ENCODE results near the gene NACC2. TPM values are rescaled to one million over a fixed set of nuclear protein-coding genes. Genes with fewer than 3 reads are reported as not detected.
A peak's percentile ranks its signal among the peaks of the same experiment; 100 is the strongest.
"Not testable (repeated sequence)": the region's sequence is repeated elsewhere in the genome, so short reads cannot be mapped to it uniquely, and the experiment has no call there.

NACC2 gene
- total RNA-seq, 2 experiments from 2014 or later = 8.1 to 8.5 TPM

GRCh38 chr9:136081113-136081825 lies 13.8 kb downstream of the NACC2 start:
- intact Hi-C loops (cut with micrococcal nuclease) = no loop called here
- ChIA-PET CTCF (no interaction called here), POLR2A (no interaction called here)
- no peak overlapping the region for H3K27ac Mint-ChIP-seq
- H3K9me3 Mint-ChIP-seq = no peaks in the 10 kb centered on the region
- no peaks in the 10 kb centered on the region for H3K36me3 Mint-ChIP-seq
- DNase-seq = no peak
- H3K4me1 Mint-ChIP-seq (ENCODE audit: low read depth) = peaks cover 11% of the 10 kb centered on the region
- H3K27me3 Mint-ChIP-seq = no peaks in the 10 kb centered on the region
- H3K4me3 Mint-ChIP-seq = no peak overlapping the region

- POLR2A ChIA-PET = no interaction called here
- no peak overlapping the region for H3K27ac Mint-ChIP-seq
- no peak overlapping the region for H3K4me3 Mint-ChIP-seq
- CTCF ChIA-PET = no interaction called here
- intact Hi-C loops (cut with micrococcal nuclease) = no loop called here
- peaks cover 17% of the 10 kb centered on the region for H3K4me1 Mint-ChIP-seq (ENCODE audit: low read depth)
- H3K9me3 Mint-ChIP-seq = no peaks in the 10 kb centered on the region
- no peaks in the 10 kb centered on the region for H3K36me3 Mint-ChIP-seq
- no peaks in the 10 kb centered on the region for H3K27me3 Mint-ChIP-seq
- DNase-seq = no peak
Observed at GRCh38 chr9:136080716-136081112, 14.4 kb downstream of the NACC2 start.

GRCh38 chr9:136079916-136080246 lies 15.2 kb downstream of the NACC2 start:
- Mint-ChIP-seq H3K4me1 (ENCODE audit: low read depth) (peaks cover 18% of the 10 kb centered on the region), H3K4me3 (no peak overlapping the region), H3K27ac (no peak overlapping the region), H3K27me3 (no peaks in the 10 kb centered on the region), H3K36me3 (no peaks in the 10 kb centered on the region), H3K9me3 (no peaks in the 10 kb centered on the region)
- CTCF ChIA-PET = no interaction called here
- intact Hi-C loops (cut with micrococcal nuclease) = no loop called here
- POLR2A ChIA-PET = no interaction called here
- DNase-seq = no peak

GRCh38 chr9:136079211-136079915 lies 15.7 kb downstream of the NACC2 start:
- DNase-seq = no peak
- no peaks in the 10 kb centered on the region for H3K36me3 Mint-ChIP-seq
- intact Hi-C loops (cut with micrococcal nuclease) = no loop called here
- no peaks in the 10 kb centered on the region for H3K27me3 Mint-ChIP-seq
- ChIA-PET POLR2A (no interaction called here), CTCF (no interaction called here)
- no peak overlapping the region for H3K4me3 Mint-ChIP-seq
- no peak overlapping the region for H3K27ac Mint-ChIP-seq
- peaks cover 14% of the 10 kb centered on the region for H3K4me1 Mint-ChIP-seq (ENCODE audit: low read depth)
- H3K9me3 Mint-ChIP-seq = no peaks in the 10 kb centered on the region

GRCh38 chr9:136078498-136079011 lies 16.5 kb downstream of the NACC2 start:
- DNase-seq = no peak
- CTCF ChIA-PET = no interaction called here

GRCh38 chr9:136078024-136078423 lies 17.1 kb downstream of the NACC2 start:
- Mint-ChIP-seq H3K4me1 (ENCODE audit: low read depth) (peaks cover 13% of the 10 kb centered on the region), H3K9me3 (no peaks in the 10 kb centered on the region), H3K27me3 (no peaks in the 10 kb centered on the region), H3K4me3 (no peak overlapping the region), H3K27ac (no peak overlapping the region), H3K36me3 (no peaks in the 10 kb centered on the region)
- ChIA-PET POLR2A (no interaction called here), CTCF (no interaction called here)
- intact Hi-C loops (cut with micrococcal nuclease) = no loop called here
- no peak for DNase-seq

More at GRCh38 chr9:136078498-136079011, 16.5 kb downstream of the NACC2 start:
- POLR2A ChIA-PET = no interaction called here
- Mint-ChIP-seq H3K36me3 (no peaks in the 10 kb centered on the region), H3K9me3 (no peaks in the 10 kb centered on the region), H3K27me3 (no peaks in the 10 kb centered on the region), H3K27ac (no peak overlapping the region), H3K4me1 (ENCODE audit: low read depth) (peaks cover 13% of the 10 kb centered on the region), H3K4me3 (no peak overlapping the region)
- intact Hi-C loops (cut with micrococcal nuclease) = no loop called here

GRCh38 chr9:136077491-136077890 lies 17.6 kb downstream of the NACC2 start:
- Mint-ChIP-seq H3K27ac (no peak overlapping the region), H3K36me3 (no peaks in the 10 kb centered on the region), H3K9me3 (no peaks in the 10 kb centered on the region), H3K27me3 (no peaks in the 10 kb centered on the region), H3K4me1 (ENCODE audit: low read depth) (peaks cover 11% of the 10 kb centered on the region), H3K4me3 (no peak overlapping the region)
- CTCF ChIA-PET = no interaction called here
- no peak for DNase-seq
- intact Hi-C loops (cut with micrococcal nuclease) = no loop called here
- POLR2A ChIA-PET = no interaction called here

- Mint-ChIP-seq H3K27ac (no peak overlapping the region), H3K36me3 (no peaks in the 10 kb centered on the region), H3K4me1 (ENCODE audit: low read depth) (peaks cover 11% of the 10 kb centered on the region), H3K27me3 (no peaks in the 10 kb centered on the region), H3K4me3 (no peak overlapping the region), H3K9me3 (no peaks in the 10 kb centered on the region)
- CTCF ChIA-PET = no interaction called here
- intact Hi-C loops (cut with micrococcal nuclease) = no loop called here
- POLR2A ChIA-PET = no interaction called here
- DNase-seq = no peak
Observed at GRCh38 chr9:136075881-136076678, 19.0 kb downstream of the NACC2 start.

GRCh38 chr9:136075134-136075841 lies 19.8 kb downstream of the NACC2 start:
- H3K27ac Mint-ChIP-seq = no peak overlapping the region
- intact Hi-C loops (cut with micrococcal nuclease) = no loop called here
- ChIA-PET CTCF (no interaction called here), POLR2A (no interaction called here)
- peaks cover 9% of the 10 kb centered on the region for H3K4me1 Mint-ChIP-seq (ENCODE audit: low read depth)
- no peak for DNase-seq
- no peaks in the 10 kb centered on the region for H3K27me3 Mint-ChIP-seq
- no peaks in the 10 kb centered on the region for H3K9me3 Mint-ChIP-seq
- no peak overlapping the region for H3K4me3 Mint-ChIP-seq
- H3K36me3 Mint-ChIP-seq = no peaks in the 10 kb centered on the region

GRCh38 chr9:136074706-136075105 lies 20.4 kb downstream of the NACC2 start:
- peaks cover 9% of the 10 kb centered on the region for H3K4me1 Mint-ChIP-seq (ENCODE audit: low read depth)
- peaks cover 3% of the 10 kb centered on the region for H3K9me3 Mint-ChIP-seq
- no peak overlapping the region for H3K27ac Mint-ChIP-seq
- no peak overlapping the region for H3K4me3 Mint-ChIP-seq
- ChIA-PET POLR2A (no interaction called here), CTCF (no interaction called here)
- no peaks in the 10 kb centered on the region for H3K27me3 Mint-ChIP-seq
- DNase-seq = no peak
- intact Hi-C loops (cut with micrococcal nuclease) = no loop called here
- no peaks in the 10 kb centered on the region for H3K36me3 Mint-ChIP-seq

- Mint-ChIP-seq H3K27ac (no peak overlapping the region), H3K36me3 (peaks cover 15% of the 10 kb centered on the region), H3K9me3 (peaks cover under 1% of the 10 kb centered on the region), H3K27me3 (no peaks in the 10 kb centered on the region), H3K4me1 (ENCODE audit: low read depth) (no peaks in the 10 kb centered on the region), H3K4me3 (no peak overlapping the region)
- no peak for DNase-seq
- POLR2A ChIA-PET = no interaction called here
- CTCF ChIA-PET = no interaction called here
- intact Hi-C loops (cut with micrococcal nuclease) = no loop called here
Observed at GRCh38 chr9:136062657-136063439, 32.2 kb downstream of the NACC2 start.

GRCh38 chr9:136061916-136062315 lies 33.2 kb downstream of the NACC2 start:
- POLR2A ChIA-PET; H3K9me3 Mint-ChIP-seq; H3K4me3 Mint-ChIP-seq; H3K36me3 Mint-ChIP-seq; CTCF ChIA-PET; H3K27ac Mint-ChIP-seq; H3K4me1 Mint-ChIP-seq (ENCODE audit: low read depth); H3K27me3 Mint-ChIP-seq; intact Hi-C loops (cut with micrococcal nuclease): not testable (repeated sequence)
- DNase-seq = peak; percentile 1
